ENCODE measurements around the gene C18orf63.

Gene C18orf63

DNA sequence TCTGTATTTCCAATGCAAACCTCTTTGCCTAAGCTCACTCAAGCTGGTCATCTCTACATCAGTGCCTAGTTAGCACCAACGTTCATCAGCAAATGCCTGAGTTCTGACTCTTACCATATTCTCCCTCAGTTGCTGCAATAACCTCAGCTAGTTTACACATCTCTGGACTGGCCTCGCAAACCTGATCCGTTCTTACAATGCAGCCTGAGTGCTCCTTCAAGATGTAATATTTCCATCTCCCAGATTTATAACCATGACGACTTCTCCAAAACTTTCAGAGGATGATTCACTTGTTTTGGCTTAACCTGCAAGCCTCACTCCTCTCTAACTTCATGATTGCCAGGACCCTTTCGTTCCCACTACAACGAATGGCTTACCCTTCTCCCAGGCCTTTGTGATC is 71.7 kb downstream of the C18orf63 start:
- no peak for FAIRE-seq
- TF ChIP-seq POLR2A (IDR thresholded peaks at IDR 0.05; ENCODE audit: low read depth, low read length) (no peak), POLR2AphosphoS5 (IDR thresholded peaks at IDR 0.05; ENCODE audit: low read depth, low read length) (no peak), TAF1 (IDR thresholded peaks at IDR 0.05; ENCODE audit: borderline replicate concordance, low read depth, low read length) (no peak)
- no peak for DNase-seq (ENCODE audit: insufficient read length)

DNA sequence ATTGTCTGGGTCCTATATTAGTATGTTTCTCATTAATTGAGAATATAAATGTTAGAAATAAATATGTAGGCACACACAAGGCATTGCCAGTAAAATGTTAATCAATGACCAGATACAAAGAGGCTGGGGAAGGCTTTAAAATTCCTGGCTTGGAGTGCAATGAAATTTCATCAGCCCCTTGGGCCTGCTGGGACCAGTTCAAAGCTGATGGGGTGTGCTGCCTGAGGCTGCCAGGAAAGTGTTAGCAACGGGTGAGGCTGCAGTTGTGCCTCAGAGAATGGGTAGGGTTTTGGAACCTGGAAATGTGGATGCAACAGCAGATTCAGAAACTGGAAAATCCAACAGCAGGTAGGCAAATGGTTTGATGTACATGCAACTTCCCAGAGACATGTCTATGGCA is 72.6 kb downstream of the C18orf63 start:
- FAIRE-seq = no peak
- TF ChIP-seq POLR2AphosphoS5 (IDR thresholded peaks at IDR 0.05; ENCODE audit: low read depth, low read length) = no peak
- TF ChIP-seq TAF1 (IDR thresholded peaks at IDR 0.05; ENCODE audit: borderline replicate concordance, low read depth, low read length) = no peak
- TF ChIP-seq POLR2A (IDR thresholded peaks at IDR 0.05; ENCODE audit: low read depth, low read length) = no peak
- no peak for DNase-seq (ENCODE audit: insufficient read length)

DNA sequence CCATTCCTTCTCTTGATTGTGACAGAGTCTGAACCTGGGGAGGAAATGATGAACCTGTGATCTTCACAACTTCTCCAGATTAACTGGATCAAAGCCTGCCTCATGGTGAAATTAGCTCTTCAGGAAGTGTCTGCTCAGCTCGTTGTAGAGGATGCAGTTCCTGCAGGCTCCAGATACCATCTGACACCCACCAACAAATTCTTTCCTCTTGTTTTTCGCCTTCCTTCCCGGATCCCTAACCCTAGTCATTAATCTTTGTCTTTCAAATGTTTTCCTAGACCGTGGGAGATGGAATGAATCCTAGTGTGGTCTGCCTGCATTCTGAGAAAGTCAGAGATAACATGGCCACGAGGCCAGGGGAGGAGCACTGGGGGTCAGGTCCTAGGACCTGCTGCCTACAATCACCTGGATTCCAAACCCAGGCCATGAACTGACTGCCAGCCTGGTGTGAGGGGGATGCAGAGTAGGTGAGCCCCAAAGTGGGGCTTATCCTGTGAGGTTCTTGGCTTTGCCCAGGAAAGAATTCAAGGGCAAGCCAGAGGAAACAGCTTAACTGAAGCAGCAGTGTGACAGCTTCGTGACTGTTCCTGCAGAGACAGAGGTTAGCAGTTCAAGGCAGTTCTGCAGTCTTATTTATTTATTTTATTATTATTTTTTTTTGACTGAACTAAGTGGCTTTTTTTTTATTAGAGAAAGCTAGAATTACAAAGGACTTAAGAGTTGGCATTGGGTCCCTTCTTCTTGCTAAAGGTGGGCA is 73.7 kb downstream of the C18orf63 start:
- DNase-seq (ENCODE audit: insufficient read length) = no peak
- no peak for FAIRE-seq
- TF ChIP-seq TAF1 (IDR thresholded peaks at IDR 0.05; ENCODE audit: borderline replicate concordance, low read depth, low read length) (no peak), POLR2A (IDR thresholded peaks at IDR 0.05; ENCODE audit: low read depth, low read length) (no peak), POLR2AphosphoS5 (IDR thresholded peaks at IDR 0.05; ENCODE audit: low read depth, low read length) (no peak)

DNA sequence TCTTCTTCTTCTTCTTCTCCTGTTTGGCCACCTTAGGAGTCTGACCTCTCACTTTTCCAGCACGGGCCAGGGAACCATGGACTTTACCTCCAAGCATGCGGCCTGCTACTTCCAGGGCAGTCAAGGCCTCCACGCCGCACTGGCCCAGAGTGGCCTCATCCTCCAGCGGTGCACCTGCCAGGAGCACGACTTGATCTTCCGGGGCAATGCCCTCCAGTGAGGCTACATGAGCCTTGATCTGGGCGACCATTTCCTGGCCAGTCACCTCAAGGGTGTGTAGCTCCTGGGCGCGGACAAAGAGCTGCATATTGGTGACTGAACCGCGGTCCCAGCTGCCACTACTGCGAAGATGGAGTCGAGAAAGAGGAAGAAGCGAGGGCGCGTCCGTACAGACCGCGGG is 74.4 kb downstream of the C18orf63 start:
- FAIRE-seq (peak; percentile 57), DNase-seq (ENCODE audit: insufficient read length) (no peak)
- TF ChIP-seq POLR2A (IDR thresholded peaks at IDR 0.05; ENCODE audit: low read depth, low read length) = no peak
- TF ChIP-seq TAF1 (IDR thresholded peaks at IDR 0.05; ENCODE audit: borderline replicate concordance, low read depth, low read length) = no peak
- TF ChIP-seq POLR2AphosphoS5 (IDR thresholded peaks at IDR 0.05; ENCODE audit: low read depth, low read length) = no peak

DNA sequence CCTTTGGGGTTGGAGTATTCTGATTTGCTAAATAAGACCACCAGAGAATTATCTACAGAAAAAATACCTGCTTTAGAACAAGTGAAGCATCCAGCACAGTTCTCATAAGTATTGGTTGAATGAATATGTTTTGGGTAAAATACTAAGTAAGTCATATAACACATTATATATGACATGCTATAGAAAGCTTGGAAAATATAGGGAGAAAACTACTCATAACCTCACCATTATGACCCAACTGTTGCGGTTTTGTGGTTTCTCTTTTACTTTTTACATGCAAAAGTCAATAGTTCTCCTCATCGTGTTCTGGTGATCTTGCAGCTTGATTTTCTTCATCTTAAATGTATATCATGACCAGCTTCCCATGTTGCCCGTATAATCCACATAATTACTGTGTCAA is 75.3 kb downstream of the C18orf63 start:
- FAIRE-seq (no peak), DNase-seq (ENCODE audit: insufficient read length) (no peak)
- TF ChIP-seq TAF1 (IDR thresholded peaks at IDR 0.05; ENCODE audit: borderline replicate concordance, low read depth, low read length) = no peak
- no peak for TF ChIP-seq POLR2A (IDR thresholded peaks at IDR 0.05; ENCODE audit: low read depth, low read length)
- TF ChIP-seq POLR2AphosphoS5 (IDR thresholded peaks at IDR 0.05; ENCODE audit: low read depth, low read length) = no peak

DNA sequence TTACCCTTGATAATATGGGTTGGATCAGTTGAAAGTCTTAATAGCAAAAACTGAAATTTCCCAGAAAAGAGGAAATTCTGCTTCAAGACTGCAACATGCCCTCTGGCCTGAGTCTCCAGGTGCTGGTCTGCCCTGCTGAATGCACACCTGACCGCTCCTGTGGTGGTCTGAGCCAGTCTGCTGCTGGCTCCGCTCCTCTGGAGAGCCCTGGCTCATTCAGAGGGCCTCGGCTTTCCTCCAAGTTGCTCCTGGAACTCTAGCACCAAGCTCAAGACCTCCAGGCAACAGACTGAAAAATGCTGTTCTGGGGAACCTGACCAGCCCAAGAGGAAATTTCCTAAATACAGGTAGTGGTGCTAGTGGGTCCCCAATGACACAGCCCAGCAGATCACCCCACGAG is 76.7 kb downstream of the C18orf63 start:
- no peak for TF ChIP-seq POLR2A (IDR thresholded peaks at IDR 0.05; ENCODE audit: low read depth, low read length)
- no peak for TF ChIP-seq POLR2AphosphoS5 (IDR thresholded peaks at IDR 0.05; ENCODE audit: low read depth, low read length)
- no peak for TF ChIP-seq TAF1 (IDR thresholded peaks at IDR 0.05; ENCODE audit: borderline replicate concordance, low read depth, low read length)
- DNase-seq (ENCODE audit: insufficient read length) (no peak), FAIRE-seq (no peak)

DNA sequence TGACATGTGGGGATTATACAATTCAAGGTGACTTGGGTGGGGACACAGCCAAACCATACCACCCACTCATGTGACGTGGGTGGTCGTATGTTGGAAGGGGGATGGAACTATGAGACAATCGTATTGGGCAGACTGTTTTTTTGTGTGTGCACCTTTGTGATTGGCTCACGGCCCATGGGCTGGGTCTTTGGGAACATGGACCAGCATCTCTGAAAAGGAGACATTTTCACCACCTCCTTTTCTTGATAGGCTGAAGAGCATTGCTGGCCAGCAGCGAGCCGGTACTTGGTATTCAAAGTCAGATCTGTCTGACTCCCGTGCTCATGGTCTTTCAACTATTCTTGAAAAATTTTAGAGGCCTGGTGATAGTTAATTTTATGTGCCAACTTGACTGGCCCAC is 79.4 kb downstream of the C18orf63 start:
- FAIRE-seq = no peak
- no peak for DNase-seq (ENCODE audit: insufficient read length)
- TF ChIP-seq POLR2AphosphoS5 (IDR thresholded peaks at IDR 0.05; ENCODE audit: low read depth, low read length) = no peak
- no peak for TF ChIP-seq POLR2A (IDR thresholded peaks at IDR 0.05; ENCODE audit: low read depth, low read length)
- TF ChIP-seq TAF1 (IDR thresholded peaks at IDR 0.05; ENCODE audit: borderline replicate concordance, low read depth, low read length) = no peak

DNA sequence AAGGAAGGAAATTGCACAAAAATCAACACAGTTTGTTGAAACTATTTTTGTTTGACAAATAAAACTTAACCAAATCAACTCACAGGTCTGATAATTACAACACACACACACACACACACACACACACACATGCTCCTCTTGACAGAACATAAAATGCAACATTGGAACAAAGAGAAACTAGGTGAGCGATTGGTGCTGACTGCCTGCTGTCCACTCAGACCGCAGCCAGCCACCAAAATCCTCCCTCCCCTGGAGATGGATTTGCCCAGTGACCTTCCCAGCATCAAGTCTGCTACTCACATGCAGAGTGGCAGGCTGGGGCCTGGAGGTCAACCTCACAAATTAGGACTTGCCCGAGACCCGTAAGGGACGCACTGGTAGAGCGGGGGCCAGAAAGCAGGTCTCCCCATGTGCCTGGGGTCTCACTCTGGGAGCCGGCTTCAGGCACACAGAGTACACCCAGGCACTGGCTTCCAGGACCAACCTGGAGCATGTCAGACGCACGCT is 80.1 kb downstream of the C18orf63 start:
- DNase-seq (ENCODE audit: insufficient read length) (no peak), FAIRE-seq (no peak)
- TF ChIP-seq POLR2A (IDR thresholded peaks at IDR 0.05; ENCODE audit: low read depth, low read length) = no peak

DNA sequence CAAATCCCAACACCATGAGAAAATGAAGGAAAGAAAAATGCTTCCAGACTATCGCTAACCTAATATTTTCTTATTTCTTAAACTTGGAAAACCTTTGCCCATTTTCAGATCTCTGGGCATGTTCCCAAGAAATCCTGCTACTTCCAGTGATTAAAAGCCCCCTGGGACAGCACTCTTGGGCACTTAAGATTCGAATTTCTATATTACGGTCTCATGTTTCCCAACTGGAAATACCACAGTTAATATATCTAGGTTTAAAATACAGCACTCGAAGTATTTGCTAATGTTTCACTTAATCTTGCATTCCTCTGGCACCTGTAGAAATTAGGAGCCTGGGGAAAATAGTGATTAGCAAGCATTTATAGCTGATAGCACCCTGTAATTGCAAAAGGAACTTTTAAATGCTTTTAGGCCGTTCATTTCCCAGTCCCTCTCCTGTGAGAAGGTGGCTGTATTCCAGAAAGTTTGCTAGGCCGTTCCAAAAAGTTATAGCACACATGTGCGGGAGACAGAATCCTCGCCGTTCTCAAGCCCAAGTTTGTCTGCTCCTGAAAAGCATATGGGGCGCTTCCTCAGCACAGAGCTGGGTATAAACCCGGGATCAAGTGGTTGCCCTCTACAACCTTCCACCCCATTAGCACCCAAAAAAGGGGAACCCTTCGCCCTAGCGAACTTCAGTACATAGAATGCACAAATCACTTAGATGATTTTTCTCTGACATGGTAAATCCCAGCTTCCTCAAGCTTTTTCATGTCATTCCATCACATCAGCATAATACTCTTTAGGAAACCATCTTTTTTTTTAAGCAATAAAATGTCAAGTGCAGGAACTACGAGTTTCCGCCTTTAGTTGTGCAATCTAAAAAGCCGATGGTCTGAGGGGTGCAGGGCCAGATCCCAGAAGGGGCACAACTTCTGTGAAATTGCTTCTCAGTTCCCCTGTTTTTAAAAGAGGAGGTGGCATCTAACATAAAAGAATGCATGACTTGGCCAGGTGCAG is 80.8 kb downstream of the C18orf63 start:
- no peak for TF ChIP-seq POLR2A (IDR thresholded peaks at IDR 0.05; ENCODE audit: low read depth, low read length)
- TF ChIP-seq TAF1 (IDR thresholded peaks at IDR 0.05; ENCODE audit: borderline replicate concordance, low read depth, low read length) = no peak
- TF ChIP-seq POLR2AphosphoS5 (IDR thresholded peaks at IDR 0.05; ENCODE audit: low read depth, low read length) = no peak
- DNase-seq (ENCODE audit: insufficient read length) (no peak), FAIRE-seq (no peak)

DNA sequence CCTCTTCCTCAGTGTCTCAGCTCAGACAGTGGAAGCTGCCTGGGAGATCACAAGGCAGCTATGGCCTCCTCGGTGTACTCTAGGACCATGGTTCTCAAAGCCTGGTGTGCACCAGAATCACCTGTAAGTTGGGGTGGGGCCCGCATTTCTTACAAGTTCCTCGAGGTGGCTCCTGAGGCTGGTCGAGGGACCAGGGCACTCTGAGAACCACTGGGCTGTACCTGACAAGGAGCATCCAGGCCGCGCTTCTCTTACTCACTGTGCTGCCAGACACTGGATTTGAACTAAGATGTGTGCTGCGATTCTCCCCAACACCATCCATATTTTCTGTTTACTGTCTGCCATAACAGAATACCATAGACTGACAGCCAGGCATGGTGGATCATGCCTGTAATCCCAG is 81.9 kb downstream of the C18orf63 start:
- FAIRE-seq (no peak), DNase-seq (ENCODE audit: insufficient read length) (no peak)
- TF ChIP-seq POLR2A (IDR thresholded peaks at IDR 0.05; ENCODE audit: low read depth, low read length) (no peak), TAF1 (IDR thresholded peaks at IDR 0.05; ENCODE audit: borderline replicate concordance, low read depth, low read length) (no peak), POLR2AphosphoS5 (IDR thresholded peaks at IDR 0.05; ENCODE audit: low read depth, low read length) (no peak)

DNA sequence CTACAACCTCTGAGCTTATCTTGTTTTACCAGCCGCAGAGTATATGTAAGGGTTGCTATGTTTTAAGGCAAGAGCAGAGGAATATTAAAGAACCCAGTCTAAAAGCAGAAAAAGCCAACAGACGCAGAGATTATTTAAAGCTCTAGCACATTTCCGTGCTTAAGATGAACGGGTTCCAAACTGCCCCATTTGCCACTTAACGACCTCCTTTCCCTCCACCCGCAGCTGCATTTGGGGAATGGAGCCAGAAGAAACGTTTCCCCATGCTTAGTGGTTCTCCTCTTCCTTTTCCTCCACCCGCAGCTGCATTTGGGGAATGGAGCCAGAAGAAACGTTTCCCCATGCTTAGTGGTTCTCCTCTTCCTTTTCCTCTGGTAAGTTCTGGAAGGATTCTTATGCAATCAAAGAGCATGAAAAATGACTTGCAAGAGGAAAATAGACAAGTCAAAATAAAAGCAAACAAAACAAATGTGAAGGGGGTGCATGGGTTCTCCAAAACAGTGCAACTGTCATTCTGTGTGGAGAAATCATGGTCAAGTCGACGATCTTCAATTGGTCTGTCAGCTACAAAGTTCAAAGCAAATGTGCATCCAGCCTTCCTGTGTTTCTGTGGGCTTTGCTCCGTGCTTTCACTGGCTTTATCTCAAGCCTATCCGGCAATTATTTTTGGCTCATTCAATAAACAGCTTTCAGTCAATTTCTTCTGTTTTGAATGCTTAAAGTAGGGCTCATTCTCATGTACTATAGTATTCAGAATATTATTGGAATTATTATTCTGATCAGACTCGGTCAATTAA is 83.7 kb downstream of the C18orf63 start:
- DNase-seq (ENCODE audit: insufficient read length) = no peak
- no peak for TF ChIP-seq POLR2A (IDR thresholded peaks at IDR 0.05; ENCODE audit: low read depth, low read length)
- TF ChIP-seq POLR2AphosphoS5 (IDR thresholded peaks at IDR 0.05; ENCODE audit: low read depth, low read length) = no peak
- TF ChIP-seq TAF1 (IDR thresholded peaks at IDR 0.05; ENCODE audit: borderline replicate concordance, low read depth, low read length) = no peak
- no peak for FAIRE-seq
